A673 (cell line): Measurements from ENCODE around the gene HTR2B.

Experiments used
- CTCF ChIP-seq: fragments of 300-800, 200-600 bp; sonication (generic); conservative IDR thresholded peaks from 2 replicates; pipeline ENCODE4 v1.5.1; 2017; ENCODE audit warnings: low read depth, mild to moderate bottlenecking, antibody characterized with exemption, low read length, moderate library complexity, mixed read lengths
- EZH2 ChIP-seq: fragments of 200-600 bp; sonication (generic); IDR thresholded peaks from 2 replicates; pipeline ENCODE4 v1.6.1; 2017; ENCODE audit warnings: borderline replicate concordance, low read depth, mild to moderate bottlenecking, mixed read lengths, antibody characterized with exemption, low read length; ENCODE audit not compliant: poor library complexity, severe bottlenecking

- TF ChIP-seq EZH2, result no peak
- no peak for TF ChIP-seq CTCF
Measured at GRCh38 chr2:231129216-231129615, 4.4 kb upstream of the HTR2B start.
